Measurements from ENCODE around the gene TLE5. TPM values are rescaled to one million over a fixed set of nuclear protein-coding genes. Genes with fewer than 3 reads are reported as not detected.

TLE5 gene
- total and polyA plus RNA-seq, 9 of the 15 experiments (the other 6 are each of a cell fraction or from before 2014, with no cell fraction given) = 2.0 to 347 (median 235) TPM

DNA sequence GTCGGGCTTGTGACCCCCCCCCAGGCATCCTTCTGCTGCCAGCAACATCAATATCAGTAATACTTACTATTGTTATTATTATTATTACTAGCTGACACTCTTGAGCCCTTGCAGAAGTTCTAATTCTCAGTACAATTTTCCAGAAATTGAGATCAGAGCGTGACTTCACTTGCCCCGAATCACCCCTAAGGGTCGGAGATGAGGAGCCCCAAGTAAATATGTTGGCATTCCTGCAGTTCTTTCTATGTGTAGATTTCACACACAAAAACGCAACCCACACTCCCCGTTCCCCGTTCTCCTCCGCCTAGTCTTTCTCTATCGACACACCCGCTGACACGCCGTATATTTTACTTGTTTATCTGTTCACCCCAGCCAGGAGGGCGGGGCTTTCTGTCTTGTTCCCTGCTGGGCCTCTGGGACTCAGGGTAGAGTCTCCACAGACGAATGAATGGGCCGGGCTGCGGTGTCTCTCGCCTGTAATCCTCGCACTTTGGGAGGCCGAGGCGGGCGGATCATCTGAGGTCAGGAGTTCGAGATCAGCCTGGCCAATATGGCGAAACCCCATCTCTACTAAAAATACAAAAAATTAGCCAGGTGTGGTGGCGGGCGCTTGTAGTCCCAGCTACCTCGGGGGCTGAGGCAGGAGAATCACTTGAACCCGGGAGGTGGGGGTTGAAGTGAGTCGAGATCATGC, 14.7 kb downstream of the TLE5 start (continued):
- TF ChIP-seq, protein P1, sequence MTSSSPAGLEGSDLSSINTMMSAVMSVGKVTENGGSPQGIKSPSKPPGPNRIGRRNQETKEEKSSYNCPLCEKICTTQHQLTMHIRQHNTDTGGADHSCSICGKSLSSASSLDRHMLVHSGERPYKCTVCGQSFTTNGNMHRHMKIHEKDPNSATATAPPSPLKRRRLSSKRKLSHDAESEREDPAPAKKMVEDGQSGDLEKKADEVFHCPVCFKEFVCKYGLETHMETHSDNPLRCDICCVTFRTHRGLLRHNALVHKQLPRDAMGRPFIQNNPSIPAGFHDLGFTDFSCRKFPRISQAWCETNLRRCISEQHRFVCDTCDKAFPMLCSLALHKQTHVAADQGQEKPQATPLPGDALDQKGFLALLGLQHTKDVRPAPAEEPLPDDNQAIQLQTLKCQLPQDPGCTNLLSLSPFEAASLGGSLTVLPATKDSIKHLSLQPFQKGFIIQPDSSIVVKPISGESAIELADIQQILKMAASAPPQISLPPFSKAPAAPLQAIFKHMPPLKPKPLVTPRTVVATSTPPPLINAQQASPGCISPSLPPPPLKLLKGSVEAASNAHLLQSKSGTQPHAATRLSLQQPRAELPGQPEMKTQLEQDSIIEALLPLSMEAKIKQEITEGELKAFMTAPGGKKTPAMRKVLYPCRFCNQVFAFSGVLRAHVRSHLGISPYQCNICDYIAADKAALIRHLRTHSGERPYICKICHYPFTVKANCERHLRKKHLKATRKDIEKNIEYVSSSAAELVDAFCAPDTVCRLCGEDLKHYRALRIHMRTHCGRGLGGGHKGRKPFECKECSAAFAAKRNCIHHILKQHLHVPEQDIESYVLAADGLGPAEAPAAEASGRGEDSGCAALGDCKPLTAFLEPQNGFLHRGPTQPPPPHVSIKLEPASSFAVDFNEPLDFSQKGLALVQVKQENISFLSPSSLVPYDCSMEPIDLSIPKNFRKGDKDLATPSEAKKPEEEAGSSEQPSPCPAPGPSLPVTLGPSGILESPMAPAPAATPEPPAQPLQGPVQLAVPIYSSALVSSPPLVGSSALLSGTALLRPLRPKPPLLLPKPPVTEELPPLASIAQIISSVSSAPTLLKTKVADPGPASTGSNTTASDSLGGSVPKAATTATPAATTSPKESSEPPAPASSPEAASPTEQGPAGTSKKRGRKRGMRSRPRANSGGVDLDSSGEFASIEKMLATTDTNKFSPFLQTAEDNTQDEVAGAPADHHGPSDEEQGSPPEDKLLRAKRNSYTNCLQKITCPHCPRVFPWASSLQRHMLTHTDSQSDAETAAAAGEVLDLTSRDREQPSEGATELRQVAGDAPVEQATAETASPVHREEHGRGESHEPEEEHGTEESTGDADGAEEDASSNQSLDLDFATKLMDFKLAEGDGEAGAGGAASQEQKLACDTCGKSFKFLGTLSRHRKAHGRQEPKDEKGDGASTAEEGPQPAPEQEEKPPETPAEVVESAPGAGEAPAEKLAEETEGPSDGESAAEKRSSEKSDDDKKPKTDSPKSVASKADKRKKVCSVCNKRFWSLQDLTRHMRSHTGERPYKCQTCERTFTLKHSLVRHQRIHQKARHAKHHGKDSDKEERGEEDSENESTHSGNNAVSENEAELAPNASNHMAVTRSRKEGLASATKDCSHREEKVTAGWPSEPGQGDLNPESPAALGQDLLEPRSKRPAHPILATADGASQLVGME (CRISPR knock-in tag; IDR thresholded peaks at IDR 0.05) = no peak
- TF ChIP-seq ZNF696 (CRISPR knock-in tag; conservative IDR thresholded peaks at IDR 0.05) (no peak), MYC (IDR thresholded peaks at IDR 0.05; ENCODE audit: low read depth, low read length) (peak; percentile 43; the same call in 1 of the 2 replicates), MYC (CRISPR knock-in tag; IDR thresholded peaks at IDR 0.05; ENCODE audit: borderline replicate concordance, low read depth) (no peak), HNRNPK (IDR thresholded peaks at IDR 0.05; ENCODE audit: low read depth, low read length, poor library complexity, severe bottlenecking) (no peak), EZH2 (IDR thresholded peaks at IDR 0.05; ENCODE audit: borderline replicate concordance, low read depth, low read length) (no peak), PHB2 (IDR thresholded peaks at IDR 0.05; ENCODE audit: low read depth) (no peak), ELF2 (CRISPR knock-in tag; IDR thresholded peaks at IDR 0.05) (no peak), ZNF695 (CRISPR knock-in tag; IDR thresholded peaks at IDR 0.05) (no peak), ZNF217 (CRISPR knock-in tag; IDR thresholded peaks at IDR 0.05) (no peak), BDP1 (IDR thresholded peaks at IDR 0.05; ENCODE audit: insufficient read depth, insufficient read length) (no peak), RFX7 (CRISPR knock-in tag; IDR thresholded peaks at IDR 0.05) (no peak), PHB (CRISPR knock-in tag; IDR thresholded peaks at IDR 0.05) (no peak)
- TF ChIP-seq, protein P2, sequence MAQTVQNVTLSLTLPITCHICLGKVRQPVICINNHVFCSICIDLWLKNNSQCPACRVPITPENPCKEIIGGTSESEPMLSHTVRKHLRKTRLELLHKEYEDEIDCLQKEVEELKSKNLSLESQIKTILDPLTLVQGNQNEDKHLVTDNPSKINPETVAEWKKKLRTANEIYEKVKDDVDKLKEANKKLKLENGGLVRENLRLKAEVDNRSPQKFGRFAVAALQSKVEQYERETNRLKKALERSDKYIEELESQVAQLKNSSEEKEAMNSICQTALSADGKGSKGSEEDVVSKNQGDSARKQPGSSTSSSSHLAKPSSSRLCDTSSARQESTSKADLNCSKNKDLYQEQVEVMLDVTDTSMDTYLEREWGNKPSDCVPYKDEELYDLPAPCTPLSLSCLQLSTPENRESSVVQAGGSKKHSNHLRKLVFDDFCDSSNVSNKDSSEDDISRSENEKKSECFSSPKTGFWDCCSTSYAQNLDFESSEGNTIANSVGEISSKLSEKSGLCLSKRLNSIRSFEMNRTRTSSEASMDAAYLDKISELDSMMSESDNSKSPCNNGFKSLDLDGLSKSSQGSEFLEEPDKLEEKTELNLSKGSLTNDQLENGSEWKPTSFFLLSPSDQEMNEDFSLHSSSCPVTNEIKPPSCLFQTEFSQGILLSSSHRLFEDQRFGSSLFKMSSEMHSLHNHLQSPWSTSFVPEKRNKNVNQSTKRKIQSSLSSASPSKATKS (CRISPR knock-in tag; IDR thresholded peaks at IDR 0.05) = no peak
- TF ChIP-seq, protein P3, sequence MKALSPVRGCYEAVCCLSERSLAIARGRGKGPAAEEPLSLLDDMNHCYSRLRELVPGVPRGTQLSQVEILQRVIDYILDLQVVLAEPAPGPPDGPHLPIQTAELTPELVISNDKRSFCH (CRISPR knock-in tag; IDR thresholded peaks at IDR 0.05) = no peak
- TF ChIP-seq, protein P3 (tag; IDR thresholded peaks at IDR 0.05) = no peak
- TF ChIP-seq, protein P4, sequence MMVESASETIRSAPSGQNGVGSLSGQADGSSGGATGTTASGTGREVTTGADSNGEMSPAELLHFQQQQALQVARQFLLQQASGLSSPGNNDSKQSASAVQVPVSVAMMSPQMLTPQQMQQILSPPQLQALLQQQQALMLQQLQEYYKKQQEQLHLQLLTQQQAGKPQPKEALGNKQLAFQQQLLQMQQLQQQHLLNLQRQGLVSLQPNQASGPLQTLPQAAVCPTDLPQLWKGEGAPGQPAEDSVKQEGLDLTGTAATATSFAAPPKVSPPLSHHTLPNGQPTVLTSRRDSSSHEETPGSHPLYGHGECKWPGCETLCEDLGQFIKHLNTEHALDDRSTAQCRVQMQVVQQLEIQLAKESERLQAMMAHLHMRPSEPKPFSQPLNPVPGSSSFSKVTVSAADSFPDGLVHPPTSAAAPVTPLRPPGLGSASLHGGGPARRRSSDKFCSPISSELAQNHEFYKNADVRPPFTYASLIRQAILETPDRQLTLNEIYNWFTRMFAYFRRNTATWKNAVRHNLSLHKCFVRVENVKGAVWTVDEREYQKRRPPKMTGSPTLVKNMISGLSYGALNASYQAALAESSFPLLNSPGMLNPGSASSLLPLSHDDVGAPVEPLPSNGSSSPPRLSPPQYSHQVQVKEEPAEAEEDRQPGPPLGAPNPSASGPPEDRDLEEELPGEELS (CRISPR knock-in tag; IDR thresholded peaks at IDR 0.05; ENCODE audit: borderline replicate concordance) = no peak

All from K562 (cell line).